HG02943 (cell line): Measurements from ENCODE around the gene DSG3.

ENCODE experiments used
- ATAC-seq: cut with Tn5 transposase; IDR thresholded peaks from one replicate; pipeline ENCODE4 v1.9.1; 2021; ENCODE audit warnings: mild to moderate bottlenecking, low read depth, moderate library complexity; ENCODE audit not compliant: unreplicated experiment

Gene DSG3

GRCh38 chr18:31430554-31430953, 17.0 kb upstream of the DSG3 start:
- no peak for ATAC-seq

- no peak for ATAC-seq
Measured at GRCh38 chr18:31432316-31432715, 15.2 kb upstream of the DSG3 start.

GRCh38 chr18:31436825-31437224, 10.7 kb upstream of the DSG3 start:
- no peak for ATAC-seq

DNA sequence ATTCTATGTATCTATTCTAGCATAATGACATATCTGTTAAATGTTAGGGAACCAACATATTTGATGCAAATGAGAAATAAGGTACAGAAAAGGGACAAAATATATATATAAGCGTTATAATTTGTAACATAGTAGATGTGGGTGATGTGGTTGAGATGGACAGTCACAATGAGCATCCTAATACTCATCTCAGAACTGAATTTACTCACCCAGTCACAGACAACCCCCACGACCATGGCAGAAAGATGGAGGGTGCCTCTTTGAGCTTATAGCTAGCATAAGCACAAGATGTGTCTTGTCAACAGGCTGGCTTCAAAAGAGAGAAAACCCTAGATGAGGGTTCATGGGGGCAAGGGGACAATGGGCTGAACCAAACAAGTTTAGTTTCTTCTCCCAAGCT, 9.1 kb upstream of the DSG3 start:
- ATAC-seq, result no peak

GRCh38 chr18:31439807-31440325, 7.7 kb upstream of the DSG3 start:
- ATAC-seq, result no peak

- ATAC-seq, result no peak
Measured at GRCh38 chr18:31440787-31441186, 6.8 kb upstream of the DSG3 start.

GRCh38 chr18:31441493-31441892, 6.0 kb upstream of the DSG3 start:
- ATAC-seq, result no peak

- ATAC-seq, result no peak
Measured at GRCh38 chr18:31444142-31444541, 3.4 kb upstream of the DSG3 start.

- no peak for ATAC-seq
Measured at GRCh38 chr18:31445908-31446307, 1.6 kb upstream of the DSG3 start.

- no peak for ATAC-seq
Measured at GRCh38 chr18:31446854-31447253, 687 bp upstream of the DSG3 start.

DNA sequence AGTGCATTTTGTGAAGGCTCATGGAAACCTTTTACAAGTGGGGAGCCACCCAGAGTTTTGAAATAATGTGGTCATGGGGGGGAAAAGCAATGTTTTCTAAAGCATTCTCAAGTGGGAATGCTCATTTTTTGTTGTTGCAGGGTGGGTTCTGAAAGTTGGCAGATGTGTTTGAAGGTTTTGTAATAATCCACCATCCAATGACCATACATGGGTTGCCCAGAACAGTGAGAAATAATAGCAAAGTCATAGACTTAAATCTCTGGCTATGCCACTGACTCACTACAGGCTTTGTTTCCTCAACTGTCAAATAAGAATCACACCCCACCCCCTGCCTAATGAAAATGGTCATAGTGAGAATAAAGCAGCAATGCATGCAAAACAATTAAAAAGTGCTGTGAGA, 2.9 kb downstream of the DSG3 start:
- no peak for ATAC-seq

DNA sequence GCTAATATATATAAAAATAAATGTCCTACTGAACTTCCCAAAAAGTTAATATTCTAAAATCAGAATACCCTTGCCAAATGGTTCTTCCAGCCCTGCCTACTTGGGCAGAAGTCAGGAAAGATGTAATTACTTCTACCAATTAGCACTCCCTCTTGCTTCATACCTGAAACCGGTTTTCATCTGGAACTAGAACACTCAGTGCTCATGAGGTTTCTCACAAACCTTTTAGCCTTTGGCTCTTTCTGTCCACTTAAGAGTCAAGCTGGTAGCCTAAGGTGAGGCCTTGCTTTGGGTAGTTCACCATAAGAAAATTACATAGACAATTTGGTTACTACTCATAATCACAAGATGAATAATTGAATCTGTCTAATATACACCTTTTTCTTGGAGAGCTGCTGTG, 4.1 kb downstream of the DSG3 start:
- no peak for ATAC-seq

DNA sequence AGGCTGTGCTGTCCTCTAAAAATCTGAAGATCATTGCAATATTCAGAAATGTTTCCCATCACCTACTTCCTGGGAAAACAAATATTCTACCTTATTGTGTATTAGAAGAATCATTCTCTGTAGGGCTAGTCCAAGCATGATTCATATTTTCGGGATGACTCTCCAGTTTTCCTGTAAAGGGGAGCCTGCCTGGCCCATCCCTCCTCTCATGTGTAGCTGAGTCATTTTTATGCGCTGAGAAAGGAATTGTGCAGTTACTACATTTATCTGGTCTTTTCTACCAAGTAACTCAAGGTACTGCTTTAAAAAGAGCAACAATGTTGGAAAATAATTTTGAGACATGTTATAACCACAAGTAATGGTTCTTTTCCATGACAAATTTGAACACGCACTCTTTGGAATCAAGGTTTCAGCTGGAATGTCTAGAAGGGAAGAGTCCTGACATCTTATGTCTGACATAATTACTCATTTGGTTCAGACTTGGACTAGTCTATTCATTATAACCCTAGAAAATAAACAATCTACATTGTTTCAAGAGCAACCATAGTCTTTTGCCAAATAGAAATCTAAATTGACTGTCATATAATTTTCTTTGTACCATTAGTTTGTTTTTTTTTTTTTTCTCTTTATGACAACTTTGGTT, 6.6 kb downstream of the DSG3 start:
- no peak for ATAC-seq

DNA sequence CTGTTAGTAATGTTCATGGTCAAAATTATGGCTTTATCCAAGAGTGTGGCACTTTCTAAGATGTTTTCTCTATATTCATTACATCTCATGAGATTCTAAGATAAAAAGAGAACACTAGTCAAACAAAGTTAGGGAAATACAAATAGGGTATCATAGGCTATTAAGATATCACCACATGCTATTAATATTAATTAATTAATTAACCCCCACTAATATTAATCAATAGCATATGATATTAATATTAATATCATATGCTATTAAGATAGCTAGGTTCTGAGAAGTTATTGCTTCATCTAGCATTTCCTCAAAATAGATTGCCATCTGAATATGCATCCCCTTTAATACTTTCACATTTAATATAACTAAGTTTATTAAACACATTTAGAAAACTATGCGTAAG, 22.1 kb downstream of the DSG3 start:
- ATAC-seq, result no peak

GRCh38 chr18:31478688-31479087, 31.1 kb downstream of the DSG3 start:
- no peak for ATAC-seq

GRCh38 chr18:31482051-31482450, 34.5 kb downstream of the DSG3 start:
- no peak for ATAC-seq

DNA sequence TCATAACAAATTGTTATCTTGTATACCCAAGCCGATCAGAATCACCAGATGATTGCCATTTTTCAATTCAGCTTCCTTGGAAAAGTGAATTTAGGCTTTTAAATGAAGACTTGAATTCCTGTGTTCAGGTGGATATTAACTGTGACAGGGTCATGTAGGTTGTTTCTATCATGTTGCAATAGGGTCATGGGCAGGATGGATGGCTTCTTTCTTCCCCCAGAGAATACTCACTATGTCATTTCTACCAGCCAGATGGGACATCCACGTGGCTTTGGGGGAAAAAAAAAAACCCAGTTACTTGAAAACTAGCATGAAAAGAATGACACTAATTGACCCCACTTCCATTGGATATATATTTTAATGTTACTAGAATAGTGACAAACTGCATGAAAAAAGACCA, 35.9 kb downstream of the DSG3 start:
- no peak for ATAC-seq

- no peak for ATAC-seq
Measured at GRCh38 chr18:31484461-31484860, 36.9 kb downstream of the DSG3 start.

- ATAC-seq, result no peak
Measured at GRCh38 chr18:31486165-31486564, 38.6 kb downstream of the DSG3 start.

GRCh38 chr18:31487246-31488015, 39.9 kb downstream of the DSG3 start:
- no peak for ATAC-seq

GRCh38 chr18:31489311-31489710, 41.8 kb downstream of the DSG3 start:
- ATAC-seq, result no peak

DNA sequence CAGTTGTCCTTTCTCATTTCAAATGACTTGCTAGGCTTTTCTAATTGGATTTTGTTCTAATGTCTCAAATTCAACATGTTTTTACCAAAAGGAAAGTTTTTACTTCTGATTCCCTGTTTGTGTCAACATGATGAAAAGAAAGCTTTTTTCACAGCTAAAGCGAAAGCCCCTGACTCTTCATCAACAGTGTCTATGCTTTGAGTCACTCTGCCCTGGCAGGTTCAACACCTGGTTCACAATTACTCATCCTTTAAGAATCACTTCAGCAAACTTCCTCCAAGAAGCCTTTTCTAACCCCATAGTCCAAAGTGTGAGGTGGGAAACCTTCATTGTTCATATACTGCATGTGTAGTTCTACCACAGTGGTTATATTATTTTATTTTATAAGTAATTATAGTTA, 42.8 kb downstream of the DSG3 start:
- ATAC-seq, result no peak
